ENCODE data around the gene JDP2. TPM values are rescaled to one million over a fixed set of nuclear protein-coding genes. Genes with fewer than 3 reads are reported as not detected.

The JDP2 gene
- polyA plus RNA-seq, 1 of the 3 experiments (the other 2 are of a cell fraction) = 22.3 TPM

Other genes starting within 250 kb of the JDP2 start
- 285 and 309 TPM in 2 replicates for gene FOS, start 149.2 kb upstream of the JDP2 start, polyA plus RNA-seq (2012; rRNA removed)
- gene BATF, start 94.4 kb downstream of the JDP2 start, polyA plus RNA-seq (2012; rRNA removed) = not detected in 2 replicates
- 0.05 and 0.08 TPM in 2 replicates for gene FLVCR2, start 150.6 kb downstream of the JDP2 start, polyA plus RNA-seq (2012; rRNA removed)
- gene ERG28, start 232.9 kb downstream of the JDP2 start, polyA plus RNA-seq (2012; rRNA removed) = 14.8 and 17.0 TPM in 2 replicates
- 9.6 and 11.7 TPM in 2 replicates for gene TTLL5, start 233.2 kb downstream of the JDP2 start, polyA plus RNA-seq (2012; rRNA removed)

Data from SK-N-SH (cell line).